ENCODE measurements around the gene DLX1.
"Not testable (repeated sequence)": the region's sequence is repeated elsewhere in the genome, so short reads cannot be mapped to it uniquely, and the experiment has no call there.

The DLX1 gene

GRCh38 chr2:172065111-172065510 lies 20.2 kb upstream of the DLX1 start:
- no peak for DNase-seq (ENCODE audit: low read depth)

DNA sequence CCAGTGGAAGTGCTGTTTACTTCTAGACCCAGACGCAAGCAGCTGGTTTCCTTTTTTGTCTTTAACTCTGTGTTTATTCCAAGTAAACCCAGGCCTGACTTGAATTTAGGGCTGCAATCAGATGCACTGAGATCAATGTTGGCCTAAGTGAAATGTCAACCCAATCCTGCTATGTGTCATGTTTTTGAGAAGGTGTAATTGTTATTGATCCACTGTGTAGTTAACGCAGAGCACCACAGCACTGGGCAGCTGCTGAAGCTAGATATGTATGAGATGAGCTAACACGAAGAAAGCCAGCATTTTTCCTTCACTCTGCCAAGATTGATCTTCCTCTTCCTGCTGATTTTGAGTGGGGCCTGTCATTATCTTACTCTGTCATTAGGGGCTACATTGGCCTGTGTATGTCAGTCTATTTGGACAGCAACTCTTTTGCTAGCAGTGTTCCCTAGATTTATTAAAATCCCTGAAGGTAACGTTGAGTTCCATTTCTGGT lies 18.9 kb upstream of the DLX1 start:
- DNase-seq (ENCODE audit: low read depth): no peak

GRCh38 chr2:172067905-172068304 lies 17.4 kb upstream of the DLX1 start:
- DNase-seq (ENCODE audit: low read depth): not testable (repeated sequence)

DNA sequence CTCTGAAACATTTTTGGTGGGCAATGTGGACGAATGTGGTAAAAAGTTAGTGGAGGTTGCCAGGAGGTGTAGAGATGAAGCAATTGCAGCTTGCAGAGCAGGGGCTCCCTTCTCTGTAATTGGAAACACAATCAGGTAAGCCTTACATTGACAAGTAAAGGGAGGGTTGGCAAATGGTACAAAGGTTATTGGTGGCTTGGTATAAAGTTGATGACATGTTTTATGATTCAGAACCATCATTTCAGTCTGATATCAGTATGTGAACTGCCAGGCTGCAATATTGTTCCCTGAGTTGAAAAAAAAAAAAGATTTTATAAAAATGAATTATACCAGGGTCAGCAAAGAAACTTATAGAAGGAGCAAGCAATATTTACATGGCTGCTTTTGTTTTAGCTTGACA lies 14.4 kb upstream of the DLX1 start:
- no peak for DNase-seq (ENCODE audit: low read depth)

DNA sequence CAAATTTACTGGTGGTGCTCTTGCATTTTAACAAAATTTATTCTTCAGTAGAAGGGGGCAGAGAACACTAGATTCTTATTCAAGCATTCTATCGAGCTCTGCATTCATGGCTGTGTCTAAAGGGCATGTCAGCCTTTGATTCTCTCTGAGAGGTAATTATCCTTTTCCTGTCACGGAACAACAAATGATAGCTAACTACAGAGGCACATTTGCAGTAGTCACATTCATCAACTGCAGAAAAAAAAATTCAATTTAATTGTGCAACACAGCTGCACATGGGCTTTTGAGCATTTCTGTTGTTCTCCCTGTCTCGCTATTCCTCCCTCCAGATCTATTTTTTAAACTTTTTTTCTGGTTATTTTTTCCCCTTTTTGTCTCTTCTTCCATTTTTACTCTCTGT lies 13.0 kb upstream of the DLX1 start:
- DNase-seq (ENCODE audit: low read depth): no peak

DNA sequence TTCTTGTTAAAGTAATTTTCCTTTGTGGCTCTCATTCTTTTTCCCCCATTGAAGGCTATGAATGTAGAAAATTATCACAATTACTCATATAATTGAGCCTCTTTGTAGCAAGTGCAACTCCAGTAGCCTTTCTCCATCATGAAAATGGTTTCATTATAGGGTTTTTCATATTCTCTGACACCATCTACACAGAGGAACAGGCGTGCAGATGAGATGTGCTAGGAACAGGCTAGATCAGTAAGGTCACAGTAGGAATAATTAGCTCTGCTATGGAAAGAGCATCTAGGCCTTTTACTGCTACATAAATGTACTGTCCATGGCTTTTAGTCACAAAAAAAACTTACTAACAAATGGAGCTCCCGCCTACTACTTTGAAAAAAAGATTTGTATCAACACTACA lies 12.6 kb upstream of the DLX1 start:
- DNase-seq (ENCODE audit: low read depth): no peak

DNA sequence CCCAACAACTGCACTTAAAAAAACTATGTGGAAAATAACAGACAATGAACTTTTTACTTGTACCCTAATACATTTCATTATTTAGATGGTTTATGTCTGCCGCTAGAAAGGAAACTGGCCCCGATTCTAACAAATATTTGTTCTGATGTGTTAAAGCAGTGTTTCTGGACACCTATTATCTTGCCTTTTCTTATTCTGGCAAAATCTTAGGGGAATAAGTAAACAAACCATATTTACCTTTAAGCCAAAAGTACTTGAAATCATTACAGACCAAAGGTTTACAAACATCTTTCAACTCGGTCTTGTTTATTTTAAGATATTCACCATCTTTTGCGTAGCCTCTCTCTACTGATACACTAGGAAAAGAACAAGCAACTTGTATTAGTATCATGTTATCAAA lies 11.8 kb upstream of the DLX1 start:
- no peak for DNase-seq (ENCODE audit: low read depth)

- DNase-seq (ENCODE audit: low read depth): no peak
Measured at GRCh38 chr2:172074254-172074653, 11.1 kb upstream of the DLX1 start.

DNA sequence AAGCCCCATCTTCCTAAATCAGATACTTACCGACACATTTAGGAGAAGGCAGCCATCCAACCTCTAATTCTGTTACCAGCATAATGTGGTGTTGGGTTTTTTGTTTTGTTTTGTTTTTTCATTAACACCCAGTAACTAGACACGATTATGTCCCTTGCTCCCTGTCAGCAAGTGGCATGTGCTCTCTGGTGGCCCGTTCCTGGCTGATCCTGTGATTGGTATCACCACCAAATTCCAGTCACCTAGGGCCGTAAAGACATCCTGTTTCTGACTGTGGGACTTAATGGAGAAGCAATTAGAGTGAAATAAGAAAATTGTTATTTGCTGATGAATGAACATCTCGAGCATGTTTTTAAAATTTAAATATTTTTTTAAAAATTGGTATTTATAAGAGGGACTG lies 5.9 kb upstream of the DLX1 start:
- no peak for DNase-seq (ENCODE audit: low read depth)

GRCh38 chr2:172079838-172080640 lies 5.3 kb upstream of the DLX1 start:
- no peak for DNase-seq (ENCODE audit: low read depth)

DNA sequence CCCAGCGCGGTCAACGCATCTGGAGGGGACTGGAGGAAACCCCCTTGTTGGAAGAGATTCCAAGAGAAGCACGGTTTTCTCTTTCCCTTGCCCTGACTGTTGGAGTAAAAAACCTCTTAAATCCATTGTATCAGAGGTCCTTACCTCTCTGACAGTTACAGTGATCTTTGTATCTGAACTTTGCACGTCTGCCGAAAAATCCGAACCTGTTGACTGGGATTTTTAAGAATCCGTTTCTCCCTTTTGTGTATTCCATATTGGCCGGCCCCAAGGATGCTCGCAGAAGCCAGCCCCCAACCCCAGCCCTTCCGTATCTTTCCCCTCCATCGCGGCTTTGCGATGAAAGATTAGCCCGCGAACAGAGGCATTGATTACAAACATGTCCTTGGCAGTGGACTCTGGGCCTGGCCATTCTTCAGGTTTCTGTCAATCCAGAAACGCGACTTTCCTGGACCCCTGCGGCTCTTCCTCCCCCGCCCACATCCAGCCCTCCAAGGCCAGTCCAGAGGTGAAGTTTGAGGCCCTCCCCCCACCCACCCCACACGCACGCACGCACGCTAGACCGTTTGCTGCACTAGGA lies 4.6 kb upstream of the DLX1 start:
- no peak for DNase-seq (ENCODE audit: low read depth)

GRCh38 chr2:172081221-172082022 lies 3.9 kb upstream of the DLX1 start:
- no peak for DNase-seq (ENCODE audit: low read depth)

GRCh38 chr2:172082105-172082943 lies 3.0 kb upstream of the DLX1 start:
- DNase-seq (ENCODE audit: low read depth): no peak

- no peak for DNase-seq (ENCODE audit: low read depth)
Measured at GRCh38 chr2:172082944-172083627, 2.2 kb upstream of the DLX1 start.

GRCh38 chr2:172083628-172084394 lies 1.5 kb upstream of the DLX1 start:
- no peak for DNase-seq (ENCODE audit: low read depth)

- DNase-seq (ENCODE audit: low read depth): no peak
Measured at GRCh38 chr2:172084395-172084644, 987 bp upstream of the DLX1 start.

GRCh38 chr2:172084645-172085459 lies 455 bp upstream of the DLX1 start:
- DNase-seq (ENCODE audit: low read depth): no peak

DNA sequence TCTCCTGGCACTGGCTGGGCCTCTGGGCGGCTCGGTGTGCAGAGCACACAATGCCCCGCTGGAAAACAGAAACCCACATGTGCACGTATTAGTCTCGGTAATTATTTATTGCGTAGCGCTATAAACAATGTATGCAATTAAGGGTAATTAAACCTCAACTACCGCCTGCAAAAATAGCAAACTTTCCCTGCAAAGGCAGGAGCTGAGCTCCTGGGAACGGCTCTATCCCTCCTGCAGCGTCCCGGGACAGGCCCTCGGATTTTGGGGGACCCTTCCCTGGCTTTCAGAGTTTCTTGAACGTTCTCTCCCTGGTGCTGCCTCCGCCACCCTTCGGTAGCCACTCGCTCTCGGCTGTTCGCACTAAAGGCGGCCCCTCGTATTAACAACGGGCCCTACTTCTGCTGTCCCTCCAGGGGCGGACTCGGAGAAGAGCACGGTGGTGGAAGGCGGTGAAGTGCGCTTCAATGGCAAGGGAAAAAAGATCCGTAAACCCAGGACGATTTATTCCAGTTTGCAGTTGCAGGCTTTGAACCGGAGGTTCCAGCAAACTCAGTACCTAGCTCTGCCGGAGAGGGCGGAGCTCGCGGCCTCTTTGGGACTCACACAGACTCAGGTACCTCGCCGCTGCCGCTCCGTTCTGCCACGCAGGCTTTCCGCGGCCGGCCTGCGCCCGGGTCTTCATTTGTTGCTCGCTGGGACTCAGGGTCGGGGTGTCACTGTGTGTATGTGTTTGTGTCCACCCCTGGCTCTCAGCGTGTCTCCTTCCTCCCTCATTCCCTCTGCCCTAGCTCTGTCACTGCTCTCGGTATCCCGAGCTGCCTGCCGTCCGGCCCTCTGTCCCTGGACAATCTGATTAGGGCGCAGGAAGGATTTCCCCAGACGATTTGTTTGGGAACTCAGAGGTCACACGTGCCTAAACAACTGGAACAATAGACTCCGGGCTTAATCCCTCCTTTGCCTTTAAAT lies 1.2 kb downstream of the DLX1 start:
- DNase-seq (ENCODE audit: low read depth): peak; percentile 40
